ENCODE results near the gene CEP95. TPM values are rescaled to one million over a fixed set of nuclear protein-coding genes. Genes with fewer than 3 reads are reported as not detected.
A peak's percentile ranks its signal among the peaks of the same experiment; 100 is the strongest.

The CEP95 gene
- polyA plus RNA-seq, 3 donors = 4.6 to 42.1 (median 5.0) TPM

GRCh38 chr17:64499805-64500486, 6.8 kb upstream of the CEP95 start:
- no peak overlapping the region for H3K4me3 ChIP-seq (replicated peaks in 1 of 3; ENCODE audit: low read depth in 2 of 3, low read length in 3 of 3)
- no peak for TF ChIP-seq CTCF (IDR thresholded peaks at IDR 0.05)
- peaks cover 83% of the 10 kb centered on the region for H3K79me2 ChIP-seq (ENCODE audit: insufficient read depth, low read length)
- no peak for DNase-seq
- peaks cover 66 to 69% of the 10 kb centered on the region in 2 donors for H3K36me3 ChIP-seq (replicated peaks in 1 of 2; ENCODE audit: control insufficient read depth in 1 of 2, insufficient read depth in 2 of 2, low read length in 2 of 2)
- no peak overlapping the region for H2AFZ ChIP-seq (ENCODE audit: insufficient read depth, low read depth, low read length, poor library complexity, severe bottlenecking)
- H3K27me3 ChIP-seq (ENCODE audit: control insufficient read depth in 2 of 2, insufficient read depth in 2 of 2, low read length in 2 of 2) = no peaks in the 10 kb centered on the region
- no peak overlapping the region for H3K9ac ChIP-seq (ENCODE audit: insufficient read depth, low read length, poor library complexity, severe bottlenecking)
- WGBS (ENCODE audit: insufficient coverage) = 86% methylated on average over 4 of the region's 6 CpGs
- no peak overlapping the region for H3K27ac ChIP-seq (ENCODE audit: low read depth in 1 of 2, low read length in 2 of 2)
- H3K9me3 Mint-ChIP-seq = peaks cover 0 to 1% (median 0%) of the 10 kb centered on the region in 7 donors
- H3K36me3 Mint-ChIP-seq = peaks cover 68 to 69% of the 10 kb centered on the region in 2 donors
- peaks cover 78% of the 10 kb centered on the region for H4K20me1 ChIP-seq (ENCODE audit: insufficient read depth, low read length)
- no peak overlapping the region for H3K4me3 Mint-ChIP-seq
- H3K27me3 Mint-ChIP-seq (ENCODE audit: low read depth in 3 of 3) = peaks cover 0 to 2% (median 0%) of the 10 kb centered on the region in 3 donors
- no peaks in the 10 kb centered on the region for H3K9me3 ChIP-seq (replicated peaks in 1 of 2; ENCODE audit: control insufficient read depth in 1 of 2, insufficient read depth in 1 of 2, low read length in 2 of 2)
- H3K27ac Mint-ChIP-seq = peak overlapping the region in 5 of 7 donors; percentile 48 to 69 (median 55)
- H3K4me1 ChIP-seq (ENCODE audit: control insufficient read depth in 1 of 2, insufficient read depth in 2 of 2, low read length in 2 of 2) = peaks cover 35 to 53% of the 10 kb centered on the region in 2 donors
- H3K4me2 ChIP-seq (replicated peaks; ENCODE audit: extremely low read depth, low read length, poor library complexity, severe bottlenecking) = no peak overlapping the region
- H3K4me1 Mint-ChIP-seq = peaks cover 63% of the 10 kb centered on the region
- intact Hi-C loops (cut with micrococcal nuclease) = loop anchor here in 1 of 2 donors (10.0 kb wide), 1 partner anchor 195 kb away; no protein-coding TSS in a partner anchor

- no peak overlapping the region for H2AFZ ChIP-seq (ENCODE audit: insufficient read depth, low read depth, low read length, poor library complexity, severe bottlenecking)
- no peak for DNase-seq
- TF ChIP-seq CTCF (IDR thresholded peaks at IDR 0.05) = no peak
- H3K4me3 ChIP-seq (replicated peaks in 1 of 3; ENCODE audit: low read depth in 2 of 3, low read length in 3 of 3) = no peak overlapping the region
- Mint-ChIP-seq H3K4me1 (peaks cover 58% of the 10 kb centered on the region), H3K36me3 (peaks cover 70 to 71% of the 10 kb centered on the region in 2 donors), H3K9me3 (peaks cover 0 to 2% (median 0%) of the 10 kb centered on the region in 7 donors), H3K27me3 (ENCODE audit: low read depth in 3 of 3) (peaks cover 0 to 2% (median 0%) of the 10 kb centered on the region in 3 donors), H3K27ac (peak overlapping the region in 4 of 7 donors; percentile 37 to 60 (median 52)), H3K4me3 (no peak overlapping the region)
- H3K36me3 ChIP-seq (replicated peaks in 1 of 2; ENCODE audit: control insufficient read depth in 1 of 2, insufficient read depth in 2 of 2, low read length in 2 of 2) = peaks cover 66 to 69% of the 10 kb centered on the region in 2 donors
- H3K27me3 ChIP-seq (ENCODE audit: control insufficient read depth in 2 of 2, insufficient read depth in 2 of 2, low read length in 2 of 2) = no peaks in the 10 kb centered on the region
- WGBS (ENCODE audit: insufficient coverage) = no CpG with 5 or more reads among the region's 8 CpGs
- H3K4me2 ChIP-seq (replicated peaks; ENCODE audit: extremely low read depth, low read length, poor library complexity, severe bottlenecking) = no peak overlapping the region
- no peak overlapping the region for H3K27ac ChIP-seq (ENCODE audit: low read depth in 1 of 2, low read length in 2 of 2)
- intact Hi-C loops (cut with micrococcal nuclease) = no loop called here
- H4K20me1 ChIP-seq (ENCODE audit: insufficient read depth, low read length) = peaks cover 83% of the 10 kb centered on the region
- no peak overlapping the region for H3K9ac ChIP-seq (ENCODE audit: insufficient read depth, low read length, poor library complexity, severe bottlenecking)
- H3K9me3 ChIP-seq (replicated peaks in 1 of 2; ENCODE audit: control insufficient read depth in 1 of 2, insufficient read depth in 1 of 2, low read length in 2 of 2) = no peaks in the 10 kb centered on the region
- H3K79me2 ChIP-seq (ENCODE audit: insufficient read depth, low read length) = peaks cover 83% of the 10 kb centered on the region
- H3K4me1 ChIP-seq (ENCODE audit: control insufficient read depth in 1 of 2, insufficient read depth in 2 of 2, low read length in 2 of 2) = peaks cover 30 to 48% of the 10 kb centered on the region in 2 donors
Observed at GRCh38 chr17:64500487-64500859, 6.3 kb upstream of the CEP95 start.

Measured in CD14-positive monocyte (primary cell).